Measurements from ENCODE around the gene CPSF4.

DNA sequence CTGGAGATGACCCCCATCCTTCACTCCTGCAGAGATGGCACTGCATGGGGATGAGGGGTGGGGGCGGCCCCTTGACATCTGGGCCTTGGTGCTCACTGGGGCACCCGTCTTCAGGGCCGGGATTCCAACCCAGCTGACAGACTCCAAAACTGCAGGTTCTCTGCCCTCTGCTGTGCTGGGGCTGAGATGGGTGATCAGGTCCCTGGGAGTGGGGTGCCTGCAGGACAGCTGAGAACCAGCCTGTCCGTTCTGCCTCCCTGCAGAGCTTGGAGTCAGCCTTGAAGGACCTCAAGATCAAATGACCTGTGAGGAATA is 44.6 kb upstream of the CPSF4 start:
- no peak for TF ChIP-seq POLR2A (IDR thresholded peaks at IDR 0.05)
- TF ChIP-seq, protein P1, sequence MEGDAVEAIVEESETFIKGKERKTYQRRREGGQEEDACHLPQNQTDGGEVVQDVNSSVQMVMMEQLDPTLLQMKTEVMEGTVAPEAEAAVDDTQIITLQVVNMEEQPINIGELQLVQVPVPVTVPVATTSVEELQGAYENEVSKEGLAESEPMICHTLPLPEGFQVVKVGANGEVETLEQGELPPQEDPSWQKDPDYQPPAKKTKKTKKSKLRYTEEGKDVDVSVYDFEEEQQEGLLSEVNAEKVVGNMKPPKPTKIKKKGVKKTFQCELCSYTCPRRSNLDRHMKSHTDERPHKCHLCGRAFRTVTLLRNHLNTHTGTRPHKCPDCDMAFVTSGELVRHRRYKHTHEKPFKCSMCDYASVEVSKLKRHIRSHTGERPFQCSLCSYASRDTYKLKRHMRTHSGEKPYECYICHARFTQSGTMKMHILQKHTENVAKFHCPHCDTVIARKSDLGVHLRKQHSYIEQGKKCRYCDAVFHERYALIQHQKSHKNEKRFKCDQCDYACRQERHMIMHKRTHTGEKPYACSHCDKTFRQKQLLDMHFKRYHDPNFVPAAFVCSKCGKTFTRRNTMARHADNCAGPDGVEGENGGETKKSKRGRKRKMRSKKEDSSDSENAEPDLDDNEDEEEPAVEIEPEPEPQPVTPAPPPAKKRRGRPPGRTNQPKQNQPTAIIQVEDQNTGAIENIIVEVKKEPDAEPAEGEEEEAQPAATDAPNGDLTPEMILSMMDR (IDR thresholded peaks at IDR 0.05) = no peak

Measured in thyroid gland (tissue), 4 donors.